HUDEP-2 (cell line): ENCODE data around the gene SIN3A.
"Not testable (repeated sequence)": the region's sequence is repeated elsewhere in the genome, so short reads cannot be mapped to it uniquely, and the experiment has no call there.

Experiments used
- DNase-seq, 76 experiments: peaks; one replicate each; lab custom pipeline; 2025; ENCODE audit not compliant: unreplicated experiment in 76 of 76; lab: John Stamatoyannopoulos, UW

The SIN3A gene

GRCh38 chr15:75359537-75360250, 91.8 kb downstream of the SIN3A start:
- DNase-seq: no peak

- no peak for DNase-seq
These were observed 92.5 kb downstream of the SIN3A start for GRCh38 chr15:75358771-75359536.

GRCh38 chr15:75357976-75358673, 93.4 kb downstream of the SIN3A start:
- no peak for DNase-seq

GRCh38 chr15:75356517-75356916, 95.0 kb downstream of the SIN3A start:
- DNase-seq: no peak

- DNase-seq: no peak
These were observed 95.5 kb downstream of the SIN3A start for GRCh38 chr15:75356006-75356405.

- no peak for DNase-seq
These were observed 96.1 kb downstream of the SIN3A start for GRCh38 chr15:75355369-75355768.

GRCh38 chr15:75354454-75354853, 97.0 kb downstream of the SIN3A start:
- no peak for DNase-seq

GRCh38 chr15:75353604-75354003, 97.9 kb downstream of the SIN3A start:
- DNase-seq: no peak

- no peak for DNase-seq
These were observed 99.1 kb downstream of the SIN3A start for GRCh38 chr15:75352186-75353080.

GRCh38 chr15:75350601-75351361, 100.7 kb downstream of the SIN3A start:
- no peak for DNase-seq

GRCh38 chr15:75349851-75350588, 101.5 kb downstream of the SIN3A start:
- DNase-seq: no peak

- not testable (repeated sequence) for DNase-seq
These were observed 102.2 kb downstream of the SIN3A start for GRCh38 chr15:75349351-75349669.

GRCh38 chr15:75348562-75349350, 102.7 kb downstream of the SIN3A start:
- DNase-seq: no peak

- peak in 1 of 76 experiments; percentile 23 for DNase-seq
These were observed 103.4 kb downstream of the SIN3A start for GRCh38 chr15:75348034-75348561.

GRCh38 chr15:75347222-75348033, 104.1 kb downstream of the SIN3A start:
- DNase-seq: peak in 15 of 76 experiments; percentile 3 to 44 (median 18)

GRCh38 chr15:75346796-75347221, 104.7 kb downstream of the SIN3A start, which contains the start of gene NEIL1:
Gene NEIL1, plus strand, starts transcription at chr15:75347039. Its CDS starts 1,867 bp downstream, at chr15:75348906.
- no peak for DNase-seq

- not testable (repeated sequence) for DNase-seq
These were observed 107.5 kb downstream of the SIN3A start for GRCh38 chr15:75343953-75344352.
